Fibroblast of the aortic adventitia (primary cell): Measurements from ENCODE around the gene MAX. TPM values are rescaled to one million over a fixed set of nuclear protein-coding genes. Genes with fewer than 3 reads are reported as not detected.
A peak's percentile ranks its signal among the peaks of the same experiment; 100 is the strongest.
"Not testable (repeated sequence)": the region's sequence is repeated elsewhere in the genome, so short reads cannot be mapped to it uniquely, and the experiment has no call there.

Experiments used
- DNase-seq: peaks from one replicate; pipeline ENCODE4 v3.0.0-alpha.2; 2010; ENCODE audit warnings: low read depth
- H3K4me3 ChIP-seq: 2 replicates; pipeline ENCODE4 v1.5.1; 2011; ENCODE audit warnings: low read depth, mild to moderate bottlenecking, control low read depth, low read length, moderate library complexity
- CTCF ChIP-seq: IDR thresholded peaks from 2 replicates; pipeline ENCODE4 v1.5.1; 2011; ENCODE audit warnings: mild to moderate bottlenecking, low read length, control low read depth, inconsistent platforms; ENCODE audit not compliant: insufficient read depth
- small RNA-seq: library from RNA; depleted of rRNA; stranded (forward); fragments of <200 nt; gene quantifications from one replicate; pipeline ENCODE3, GENCODE V24; 2012
- total RNA-seq: library from RNA; depleted of rRNA; stranded (reverse); fragments of >200 nt; gene quantifications from 2 replicates; pipeline ENCODE4 v1.2.3, GENCODE V29; 2012; ENCODE audit warnings: low replicate concordance

The MAX gene
- total RNA-seq, 1 donor: 69.3 TPM

DNA sequence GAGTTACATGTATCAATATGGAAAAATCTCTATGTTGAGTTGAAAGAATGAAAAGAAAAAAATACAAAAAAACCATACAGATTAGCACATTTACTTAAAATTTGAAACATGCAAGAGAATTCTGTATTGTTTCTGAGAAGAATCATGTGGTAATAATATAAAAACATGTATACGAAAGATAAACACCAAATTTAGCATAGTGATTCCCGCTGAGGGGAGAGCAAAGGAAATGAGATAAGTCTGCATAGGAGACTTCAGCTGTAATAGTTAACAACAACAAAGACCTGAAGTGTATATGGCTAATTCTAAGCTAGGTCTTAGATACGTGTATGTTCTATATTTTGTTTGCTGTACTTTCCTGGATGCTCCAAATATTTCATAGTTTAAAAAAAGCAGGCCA lies 69.1 kb downstream of the MAX start:
- no peak for TF ChIP-seq CTCF
- no peak for DNase-seq
- no peak overlapping the region for H3K4me3 ChIP-seq

DNA sequence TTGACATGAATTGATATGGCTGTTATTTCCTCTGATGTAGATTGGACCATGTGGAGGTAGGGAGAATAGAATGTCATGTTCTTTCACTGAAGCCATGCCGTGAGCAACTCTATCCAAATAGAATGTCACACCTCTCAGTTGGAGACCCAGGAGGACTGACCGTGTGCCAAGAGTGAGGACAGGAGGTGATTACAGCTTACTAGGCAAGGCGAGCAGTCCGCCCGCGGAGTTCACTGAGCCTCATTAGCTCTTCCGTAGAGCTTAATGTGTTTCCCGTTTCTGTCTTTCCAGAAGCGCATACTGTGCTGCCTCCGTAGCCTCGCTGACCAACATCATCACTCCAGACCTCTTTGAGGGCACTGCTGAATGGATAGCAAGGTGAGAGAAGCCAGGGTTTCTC lies 70.0 kb downstream of the MAX start:
- DNase-seq: no peak
- no peak for TF ChIP-seq CTCF
- H3K4me3 ChIP-seq: no peak overlapping the region

GRCh38 chr14:65031321-65031720 lies 71.0 kb downstream of the MAX start:
- H3K4me3 ChIP-seq, DNase-seq: not testable (repeated sequence)

DNA sequence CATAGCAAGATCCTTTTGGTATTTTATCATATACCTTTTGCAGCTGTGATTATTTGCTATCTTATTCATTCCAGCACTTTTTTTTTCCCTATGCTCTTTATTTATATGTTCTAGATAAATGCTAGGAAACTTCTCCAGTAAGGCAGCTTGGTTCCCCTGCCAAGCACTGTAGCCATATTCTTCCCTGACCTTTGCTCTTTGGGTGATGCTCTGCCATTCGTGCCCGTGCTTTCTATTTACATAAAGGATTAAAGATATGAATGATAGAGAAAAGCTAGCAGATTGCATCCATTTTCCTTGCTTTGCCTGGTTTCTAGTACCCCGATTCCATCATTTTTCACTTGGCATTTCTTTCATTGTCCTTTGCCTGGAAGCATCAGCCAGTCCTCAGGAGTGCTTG lies 73.4 kb downstream of the MAX start:
- H3K4me3 ChIP-seq: no peak overlapping the region
- DNase-seq: no peak
- TF ChIP-seq CTCF: no peak

- no peak for DNase-seq
- no peak for TF ChIP-seq CTCF
Measured at GRCh38 chr14:65027127-65027799, 75.1 kb downstream of the MAX start.

DNA sequence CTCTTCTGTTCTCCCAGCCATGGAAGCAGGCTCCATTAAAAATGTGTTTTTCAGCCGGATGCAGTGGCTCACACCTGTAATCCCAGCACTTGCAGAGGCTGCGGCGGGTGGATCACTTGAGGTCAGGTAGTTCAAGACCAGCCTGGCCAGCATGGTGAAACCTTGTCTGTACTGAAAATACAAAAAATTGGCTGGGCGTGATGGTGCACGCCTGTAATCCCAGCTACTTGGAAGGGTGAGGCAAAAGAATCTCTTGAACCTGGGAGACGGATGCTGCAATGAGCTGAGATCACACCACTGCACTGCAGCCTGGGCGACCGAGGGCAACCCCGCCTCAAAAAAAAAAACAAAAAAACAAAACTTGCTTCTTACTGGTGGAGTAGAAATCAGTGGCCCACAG lies 75.8 kb downstream of the MAX start:
- no peak overlapping the region for H3K4me3 ChIP-seq
- no peak for DNase-seq
- no peak for TF ChIP-seq CTCF

More at GRCh38 chr14:65027127-65027799, 75.1 kb downstream of the MAX start:
- H3K4me3 ChIP-seq: no peak overlapping the region

GRCh38 chr14:65025818-65026217 lies 76.5 kb downstream of the MAX start:
- peak; percentile 3 for DNase-seq
- H3K4me3 ChIP-seq: no peak overlapping the region
- no peak for TF ChIP-seq CTCF

Small RNA genes within 50 kb of the gene (small RNA-seq; reads per million reads assigned to genes)
- not detected for gene MIR4706
- gene RNU2-14P: 4.0 reads per million, percentile 86 among the genes with 10 or more reads in this experiment

Other genes with a start within 250 kb of the MAX start
- gene SPTB, start 222.6 kb downstream of the MAX start, total RNA-seq: under 0.01 TPM in 1 of 2 replicates, not detected in the other
- gene CHURC1, start 188.1 kb downstream of the MAX start, total RNA-seq: 85.4 and 380 TPM in 2 replicates
- gene GPX2, start 159.8 kb downstream of the MAX start, total RNA-seq: not detected in 2 replicates
- 3.8 and 4.8 TPM in 2 replicates for gene RAB15, start 130.2 kb downstream of the MAX start, total RNA-seq
- 5.6 and 19.3 TPM in 2 replicates for gene FNTB, start 115.6 kb downstream of the MAX start, total RNA-seq